Aorta (tissue), 5 donors: ENCODE data around the gene SUN1. TPM values are rescaled to one million over a fixed set of nuclear protein-coding genes. Genes with fewer than 3 reads are reported as not detected.
"Not testable (repeated sequence)": the region's sequence is repeated elsewhere in the genome, so short reads cannot be mapped to it uniquely, and the experiment has no call there.

Experiments
- ATAC-seq: fragments of 200-7000 bp; cut with Tn5 transposase; one replicate; pipeline ENCODE4 v1.9.1; 2022; ENCODE audit warnings: moderate library complexity; ENCODE audit not compliant: low FRiP score
- DNase-seq, 2 donors: peaks; one replicate each; pipeline ENCODE4 v3.0.0-alpha.2; 2020
- H3K27ac ChIP-seq, 2 donors: one replicate each; pipeline ENCODE4 v1.5.1; 2013; ENCODE audit warnings: low read length in 2 of 2, mild to moderate bottlenecking in 2 of 2, moderate library complexity in 2 of 2, control low read depth in 1 of 2, inconsistent platforms in 1 of 2, low read depth in 1 of 2
- H3K27me3 ChIP-seq, 2 donors: one replicate each; pipeline ENCODE4 v1.6.1; 2013; ENCODE audit warnings: control low read depth in 1 of 2, low read length in 1 of 2, mild to moderate bottlenecking in 1 of 2, moderate library complexity in 1 of 2; ENCODE audit not compliant: insufficient read depth in 2 of 2, control insufficient read depth in 1 of 2
- H3K36me3 ChIP-seq, 2 donors: one replicate each; pipeline ENCODE4 v1.6.1; 2013; ENCODE audit warnings: control low read depth in 1 of 2, low read length in 1 of 2, mild to moderate bottlenecking in 1 of 2; ENCODE audit not compliant: insufficient read depth in 2 of 2, control insufficient read depth in 1 of 2
- H3K4me1 ChIP-seq, 2 donors: one replicate each; pipeline ENCODE4 v1.6.1; 2013; ENCODE audit warnings: low read length in 2 of 2, control low read depth in 1 of 2, mild to moderate bottlenecking in 1 of 2, moderate library complexity in 1 of 2; ENCODE audit not compliant: insufficient read depth in 2 of 2, control insufficient read depth in 1 of 2
- H3K4me3 ChIP-seq, 2 donors: one replicate each; pipeline ENCODE4 v1.5.1; 2013; ENCODE audit warnings: low read length in 2 of 2, control low read depth in 1 of 2, mild to moderate bottlenecking in 1 of 2
- H3K9me3 ChIP-seq: one replicate; pipeline ENCODE4 v1.6.1; 2013; ENCODE audit warnings: mild to moderate bottlenecking, low read length; ENCODE audit not compliant: control insufficient read depth
- WGBS, 2 donors: extraction: QIAGEN DNeasy Blood & Tissue Kit; methylation state at CpG; one replicate each; pipeline ENCODE4 v1.1.7; 2013; 5-methylcytosine and 5-hydroxymethylcytosine counted together
- intact Hi-C, 2 donors: fragments of 100-400 bp; cut with DNase I; formaldehyde crosslinking; loops; one replicate each; pipeline versions ENCODE4 v1.14.2 to v1.15.0; 2022
- polyA plus RNA-seq, 2 donors: library from polyadenylated mRNA; stranded (reverse); fragments of 200-250 nt; gene quantifications; one replicate each; pipeline ENCODE4 v1.2.3, GENCODE V29; 2013
- total RNA-seq, 2 donors: library from RNA; stranded (reverse); fragmentation: NEBNext Ultra II Directional; extraction: Animal tissue kit (Norgen Biotek cat#: 25700); gene quantifications; one replicate each; pipeline ENCODE4 v1.2.1, GENCODE V29; 2021
- donor health status: healthy with polysubstance abuse.
- donor health status: Bipolar disorder and iron deficiency.
- donor health status: DM: no; HTN: no; CAD: no.
- donor health status: DM: no; HTN: no; CAD: no.
- donor health status: DM: yes; HTN: yes; CAD: no.

The SUN1 gene
- total and polyA plus RNA-seq, 4 donors = 36.3 to 236 (median 160) TPM

DNA sequence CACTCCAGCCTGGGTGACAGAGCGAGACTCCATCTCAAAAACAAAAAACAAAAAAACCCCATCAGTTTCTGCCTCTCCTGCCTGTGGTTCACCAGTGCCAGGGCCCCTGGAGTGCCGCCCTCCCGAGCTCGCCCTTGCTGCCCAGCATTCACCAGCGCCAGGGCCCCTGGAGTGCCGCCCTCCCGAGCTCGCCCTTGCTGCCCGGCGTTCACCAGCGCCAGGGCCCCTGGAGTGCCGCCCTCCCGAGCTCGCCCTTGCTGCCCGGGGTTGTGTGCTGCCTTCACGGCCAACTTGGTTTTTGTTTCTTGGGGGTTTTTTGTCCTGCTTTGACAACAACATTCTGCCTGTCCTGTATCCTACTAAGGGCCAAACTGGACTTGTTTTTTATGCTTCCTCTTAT, 30.8 kb downstream of the SUN1 start:
- Histone ChIP-seq H3K27me3 (no peaks in the 10 kb centered on the region), H3K4me1 (peaks cover 0 to 2% of the 10 kb centered on the region in 2 donors), H3K4me3 (no peak overlapping the region), H3K36me3 (peaks cover 0 to 14% of the 10 kb centered on the region in 2 donors), H3K27ac (no peak overlapping the region), H3K9me3 (no peaks in the 10 kb centered on the region)
- no peak for DNase-seq
- ATAC-seq = no peak
- 88 to 92% methylated on average over 16 of the region's 16 CpGs for WGBS, 2 donors
- intact Hi-C loops = no loop called here

DNA sequence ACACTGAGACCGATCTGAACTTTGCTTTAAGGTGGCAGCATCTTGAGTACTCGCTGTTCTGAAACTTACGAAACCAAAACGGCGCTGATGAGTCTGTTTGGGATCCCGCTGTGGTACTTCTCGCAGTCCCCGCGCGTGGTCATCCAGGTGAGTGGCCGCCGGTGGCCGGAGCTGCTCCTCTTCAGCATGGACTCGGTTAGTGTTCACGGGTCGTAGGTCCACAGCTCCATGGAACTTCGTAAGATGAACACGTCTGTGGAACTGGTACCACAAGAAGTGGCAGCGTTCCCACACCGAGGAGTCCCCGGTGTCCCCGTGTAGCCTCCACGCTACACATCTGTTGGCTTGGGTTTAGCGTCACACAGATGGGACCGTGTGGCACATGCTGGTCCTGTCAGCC, 33.6 kb downstream of the SUN1 start:
- peaks cover 0 to 2% of the 10 kb centered on the region in 2 donors for H3K4me1 ChIP-seq
- no peaks in the 10 kb centered on the region for H3K9me3 ChIP-seq
- 89% methylated on average over 25 of the region's 25 CpGs for WGBS, 2 donors
- ATAC-seq (no peak), DNase-seq (no peak)
- H3K27me3 ChIP-seq = no peaks in the 10 kb centered on the region
- H3K27ac ChIP-seq = peak overlapping the region; percentile 22 to 59
- peaks cover 0 to 6% of the 10 kb centered on the region in 2 donors for H3K36me3 ChIP-seq
- intact Hi-C loops = loop anchor here in 1 of 2 donors (5.0 kb wide), 1 partner anchor 34 kb away; the partner anchor contains the start of gene SUN1
- no peak overlapping the region for H3K4me3 ChIP-seq

DNA sequence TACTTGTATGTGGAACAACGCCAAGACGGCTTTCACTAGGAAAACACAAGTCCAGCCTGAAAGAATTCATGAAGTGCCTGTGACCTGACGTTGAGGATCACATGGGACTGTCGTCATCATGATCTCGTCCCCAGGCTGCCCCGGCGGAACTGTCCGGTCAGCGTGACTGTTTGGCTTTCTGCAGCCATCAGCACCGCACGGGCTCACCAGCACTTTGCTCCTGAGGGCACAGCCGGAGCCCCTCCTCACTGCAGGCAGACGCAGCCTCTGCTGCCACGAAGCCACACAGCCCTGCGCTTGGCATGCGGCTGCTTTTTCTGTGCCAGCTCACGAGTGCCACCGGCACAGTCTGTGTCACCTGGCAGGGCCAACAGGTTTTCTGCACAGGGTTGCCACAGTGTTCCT, 34.7 kb downstream of the SUN1 start:
- H3K27me3 ChIP-seq = no peaks in the 10 kb centered on the region
- DNase-seq = peak; percentile 89 to 93
- peaks cover 0 to 2% of the 10 kb centered on the region in 2 donors for H3K4me1 ChIP-seq
- no peaks in the 10 kb centered on the region for H3K36me3 ChIP-seq
- WGBS, 2 donors = 7% methylated on average over 17 to 18 of the region's 18 CpGs
- peak overlapping the region; percentile 79 to 98 for H3K27ac ChIP-seq
- H3K4me3 ChIP-seq = no peak overlapping the region
- intact Hi-C loops = loop anchor here in 1 of 2 donors (5.0 kb wide), 1 partner anchor 35 kb away; the partner anchor contains the start of gene SUN1
- H3K9me3 ChIP-seq = no peaks in the 10 kb centered on the region
- peak; percentile 90 for ATAC-seq

DNA sequence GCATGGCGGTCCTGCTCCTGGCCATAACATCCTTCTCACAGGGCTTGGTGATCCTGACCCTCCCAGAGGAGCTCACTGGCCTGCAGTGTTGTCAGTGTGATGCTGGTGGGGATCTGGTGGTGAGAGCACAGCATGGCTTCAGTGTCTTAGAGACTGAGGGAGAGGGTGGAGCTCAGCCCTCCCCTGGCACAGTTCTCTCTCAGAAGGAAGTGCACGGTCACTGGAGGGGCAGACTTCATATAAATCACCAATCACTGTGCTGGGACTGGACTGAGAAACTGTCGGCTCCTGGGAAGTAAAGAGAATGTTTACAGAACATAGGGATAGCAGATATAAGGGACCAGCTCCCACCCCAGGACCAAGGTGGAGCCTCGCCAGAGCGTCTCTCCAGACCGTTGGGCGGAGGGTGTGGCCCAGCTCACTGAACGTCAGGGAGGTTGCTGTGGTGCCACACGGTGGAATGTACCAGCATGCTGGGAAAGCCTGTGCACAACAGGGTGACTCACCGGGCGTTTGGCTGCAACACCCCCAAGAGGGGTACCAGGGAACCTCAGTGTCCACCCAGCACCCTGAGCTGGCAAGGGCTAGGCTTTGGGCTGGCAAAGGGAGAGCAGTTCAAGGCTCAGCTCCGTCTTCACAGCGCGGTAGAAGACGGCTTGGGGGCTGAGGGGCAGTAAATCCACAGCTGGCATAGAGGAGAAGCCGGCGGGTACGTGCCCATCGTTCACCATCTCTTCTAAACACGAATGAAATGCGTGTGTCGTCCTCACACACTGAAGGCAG, 35.3 kb downstream of the SUN1 start:
- H3K4me3 ChIP-seq = no peak overlapping the region
- H3K27me3 ChIP-seq = no peaks in the 10 kb centered on the region
- no peaks in the 10 kb centered on the region for H3K36me3 ChIP-seq
- ATAC-seq = peak; percentile 88
- peak overlapping the region; percentile 79 to 98 for H3K27ac ChIP-seq
- intact Hi-C loops = loop anchor here in 1 of 2 donors (5.0 kb wide), 1 partner anchor 35 kb away; the partner anchor contains the start of gene SUN1
- peak; percentile 90 to 93 for DNase-seq
- no peaks in the 10 kb centered on the region for H3K9me3 ChIP-seq
- WGBS, 2 donors = 25 to 26% methylated on average over 22 of the region's 22 CpGs
- H3K4me1 ChIP-seq = peaks cover 0 to 2% of the 10 kb centered on the region in 2 donors

DNA sequence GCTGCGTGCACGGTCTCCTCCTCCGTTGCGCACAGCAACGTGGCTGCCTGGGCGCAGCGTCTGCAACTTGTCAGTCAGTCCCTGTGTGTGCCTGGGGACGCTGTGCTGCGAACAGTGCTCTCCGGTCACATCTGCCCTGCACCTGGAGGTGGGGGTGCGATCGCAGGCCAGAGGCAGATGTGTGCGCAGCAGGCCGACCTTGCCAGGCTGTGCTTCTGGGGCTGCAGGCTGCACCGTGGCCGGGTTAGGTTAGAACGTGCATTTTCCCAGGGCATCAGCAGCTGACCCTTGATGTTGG, 35.9 kb downstream of the SUN1 start:
- H3K4me3 ChIP-seq = no peak overlapping the region
- ATAC-seq (no peak), DNase-seq (no peak)
- H3K4me1 ChIP-seq = peaks cover 0 to 2% of the 10 kb centered on the region in 2 donors
- no peaks in the 10 kb centered on the region for H3K9me3 ChIP-seq
- H3K36me3 ChIP-seq = no peaks in the 10 kb centered on the region
- H3K27me3 ChIP-seq = no peaks in the 10 kb centered on the region
- H3K27ac ChIP-seq = peak overlapping the region in 1 of 2 donors; percentile 89
- intact Hi-C loops = loop anchor here in 1 of 2 donors (5.0 kb wide), 1 partner anchor 36 kb away; the partner anchor contains the start of gene SUN1
- WGBS, 2 donors = 85 to 87% methylated on average over 17 of the region's 17 CpGs

DNA sequence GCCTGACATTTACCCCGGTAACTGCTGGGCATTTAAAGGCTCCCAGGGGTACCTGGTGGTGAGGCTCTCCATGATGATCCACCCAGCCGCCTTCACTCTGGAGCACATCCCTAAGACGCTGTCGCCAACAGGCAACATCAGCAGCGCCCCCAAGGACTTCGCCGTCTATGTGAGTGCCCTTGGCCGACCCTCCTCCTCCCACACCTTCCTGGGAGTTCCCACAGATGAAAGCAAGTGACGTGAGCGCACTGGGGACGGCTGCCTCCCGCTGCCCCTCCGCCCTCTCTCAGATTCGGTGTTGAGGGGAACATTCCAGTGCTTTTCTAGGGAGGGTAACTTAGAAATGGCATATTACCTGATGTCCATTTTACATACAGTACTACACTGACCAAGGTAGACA, 37.1 kb downstream of the SUN1 start:
- Histone ChIP-seq H3K4me3 (no peak overlapping the region), H3K27me3 (no peaks in the 10 kb centered on the region), H3K4me1 (peaks cover 0 to 2% of the 10 kb centered on the region in 2 donors), H3K27ac (peak overlapping the region in 1 of 2 donors; percentile 49), H3K36me3 (no peaks in the 10 kb centered on the region), H3K9me3 (no peaks in the 10 kb centered on the region)
- WGBS, 2 donors = 69 to 72% methylated on average over 14 of the region's 14 CpGs
- ATAC-seq (no peak), DNase-seq (no peak)
- intact Hi-C loops = loop anchor here in 1 of 2 donors (5.0 kb wide), 1 partner anchor 37 kb away; the partner anchor contains the start of gene SUN1

DNA sequence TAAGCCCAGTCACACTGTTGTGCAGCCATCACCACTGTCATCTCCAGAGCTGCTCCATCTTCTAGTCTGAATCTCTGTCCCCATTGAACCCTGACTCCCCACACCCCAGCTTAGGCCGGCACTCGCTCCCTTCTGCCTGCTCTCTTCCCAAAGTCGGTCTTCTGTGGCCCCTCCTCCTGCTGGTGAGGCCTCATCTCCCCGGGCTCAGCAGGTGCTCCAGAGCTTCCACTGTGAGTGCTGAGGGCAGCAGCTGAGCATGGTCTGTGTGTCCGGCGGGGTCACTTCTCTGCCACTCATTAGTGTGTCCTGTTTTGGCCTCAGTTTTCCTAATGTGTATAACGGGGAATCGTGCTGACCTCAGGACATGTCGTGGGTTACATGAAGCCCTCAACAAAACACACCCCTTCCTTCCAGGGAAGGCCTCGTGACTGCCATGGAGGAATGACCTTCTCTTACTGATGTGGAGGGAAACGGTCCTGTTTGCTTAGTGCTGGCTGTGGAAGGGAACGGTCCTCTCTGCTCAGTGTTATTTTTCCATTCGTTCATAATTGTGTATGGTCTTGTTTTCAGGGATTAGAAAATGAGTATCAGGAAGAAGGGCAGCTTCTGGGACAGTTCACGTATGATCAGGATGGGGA, 39.7 kb downstream of the SUN1 start:
- 73 to 76% methylated on average over 14 of the region's 14 CpGs for WGBS, 2 donors
- Histone ChIP-seq H3K27ac (no peak overlapping the region), H3K36me3 (no peaks in the 10 kb centered on the region), H3K4me1 (peaks cover 0 to 2% of the 10 kb centered on the region in 2 donors), H3K27me3 (no peaks in the 10 kb centered on the region), H3K9me3 (no peaks in the 10 kb centered on the region), H3K4me3 (no peak overlapping the region)
- ATAC-seq (no peak), DNase-seq (no peak)
- intact Hi-C loops = loop anchor here in 1 of 2 donors (5.0 kb wide), 1 partner anchor 85 kb away; no protein-coding TSS in a partner anchor

DNA sequence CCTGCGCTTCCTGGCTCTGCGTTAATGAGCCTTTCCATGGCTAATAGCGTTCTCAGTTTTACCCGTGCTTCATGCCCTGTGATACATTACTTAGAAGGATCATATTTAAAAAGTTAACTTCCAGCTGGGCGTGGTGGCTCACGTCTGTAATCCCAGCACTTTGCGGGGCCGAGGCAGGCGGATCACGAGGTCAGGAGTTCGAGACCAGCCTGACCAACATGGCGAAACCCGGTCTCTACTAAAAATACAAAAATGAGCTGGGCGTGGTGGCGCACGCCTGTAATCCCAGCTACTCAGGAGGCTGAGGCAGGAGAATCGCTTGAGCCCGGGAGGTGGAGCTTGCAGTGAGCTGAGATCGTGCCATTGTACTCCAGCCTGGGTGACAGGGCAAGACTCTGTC, 40.4 kb downstream of the SUN1 start:
- intact Hi-C loops = loop anchor here (1.0 to 5.0 kb wide), 2 partner anchors 85 to 86 kb away; no protein-coding TSS in a partner anchor
- ATAC-seq, H3K4me1 ChIP-seq, H3K27ac ChIP-seq, H3K4me3 ChIP-seq, H3K9me3 ChIP-seq, DNase-seq, H3K27me3 ChIP-seq, H3K36me3 ChIP-seq: not testable (repeated sequence)
- 87 to 88% methylated on average over 19 of the region's 19 CpGs for WGBS, 2 donors
